ENCODE data around the gene AIFM3. TPM values are rescaled to one million over a fixed set of nuclear protein-coding genes. Genes with fewer than 3 reads are reported as not detected.

Gene AIFM3
- total RNA-seq, 1 donor from 2014 or later: 1.8 TPM

GRCh38 chr22:21026783-21027692 is 60.0 kb downstream of the AIFM3 start:
- Mint-ChIP-seq H3K36me3 (ENCODE audit: insufficient read depth) (no peaks in the 10 kb centered on the region), H3K27ac (no peak overlapping the region), H3K4me3 (ENCODE audit: low read depth) (no peak overlapping the region), H3K4me1 (ENCODE audit: low read depth) (no peaks in the 10 kb centered on the region), H3K9me3 (ENCODE audit: low read depth) (no peaks in the 10 kb centered on the region), H3K27me3 (peaks cover 19% of the 10 kb centered on the region)
- no peak for TF ChIP-seq CTCF (IDR thresholded peaks at IDR 0.05; ENCODE audit: unreplicated experiment)
- DNase-seq (ENCODE audit: low spot score, unreplicated experiment): no peak

- Mint-ChIP-seq H3K36me3 (ENCODE audit: insufficient read depth) (no peaks in the 10 kb centered on the region), H3K9me3 (ENCODE audit: low read depth) (no peaks in the 10 kb centered on the region), H3K4me1 (ENCODE audit: low read depth) (no peaks in the 10 kb centered on the region), H3K27me3 (peaks cover 19% of the 10 kb centered on the region), H3K27ac (no peak overlapping the region), H3K4me3 (ENCODE audit: low read depth) (no peak overlapping the region)
- TF ChIP-seq CTCF (IDR thresholded peaks at IDR 0.05; ENCODE audit: unreplicated experiment): no peak
- no peak for DNase-seq (ENCODE audit: low spot score, unreplicated experiment)
Observed at GRCh38 chr22:21028277-21029251, 61.5 kb downstream of the AIFM3 start.

GRCh38 chr22:21029486-21030025 is 62.5 kb downstream of the AIFM3 start:
- Mint-ChIP-seq H3K9me3 (ENCODE audit: low read depth) (no peaks in the 10 kb centered on the region), H3K4me1 (ENCODE audit: low read depth) (no peaks in the 10 kb centered on the region), H3K27ac (no peak overlapping the region), H3K4me3 (ENCODE audit: low read depth) (peak overlapping the region; percentile 18), H3K27me3 (peaks cover 26% of the 10 kb centered on the region), H3K36me3 (ENCODE audit: insufficient read depth) (no peaks in the 10 kb centered on the region)
- DNase-seq (ENCODE audit: low spot score, unreplicated experiment): no peak
- TF ChIP-seq CTCF (IDR thresholded peaks at IDR 0.05; ENCODE audit: unreplicated experiment): no peak

- H3K4me1 Mint-ChIP-seq (ENCODE audit: low read depth): no peaks in the 10 kb centered on the region
- no peak for DNase-seq (ENCODE audit: low spot score, unreplicated experiment)
- no peaks in the 10 kb centered on the region for H3K36me3 Mint-ChIP-seq (ENCODE audit: insufficient read depth)
- H3K9me3 Mint-ChIP-seq (ENCODE audit: low read depth): no peaks in the 10 kb centered on the region
- no peak for TF ChIP-seq CTCF (IDR thresholded peaks at IDR 0.05; ENCODE audit: unreplicated experiment)
- H3K27me3 Mint-ChIP-seq: peaks cover 28% of the 10 kb centered on the region
- H3K27ac Mint-ChIP-seq: no peak overlapping the region
- no peak overlapping the region for H3K4me3 Mint-ChIP-seq (ENCODE audit: low read depth)
Observed at GRCh38 chr22:21030032-21030431, 63.0 kb downstream of the AIFM3 start.

Other genes starting within 250 kb of the AIFM3 start
- gene SERPIND1, start 193.1 kb upstream of the AIFM3 start, total RNA-seq: 0.40 and 0.74 TPM in 2 replicates
- 125 and 140 TPM in 2 replicates for gene PI4KA, start 108.4 kb upstream of the AIFM3 start, total RNA-seq
- 20.4 and 20.6 TPM in 2 replicates for gene SNAP29, start 108.2 kb upstream of the AIFM3 start, total RNA-seq
- gene CRKL, start 49.8 kb upstream of the AIFM3 start, total RNA-seq: 81.4 and 86.3 TPM in 2 replicates
- 91.6 and 93.8 TPM in 2 replicates for gene LZTR1, start 15.0 kb downstream of the AIFM3 start, total RNA-seq
- 17.6 and 20.2 TPM in 2 replicates for gene THAP7, start 34.9 kb downstream of the AIFM3 start, total RNA-seq
- gene P2RX6, start 47.9 kb downstream of the AIFM3 start, total RNA-seq: 0.36 and 0.57 TPM in 2 replicates
- gene SLC7A4, start 65.3 kb downstream of the AIFM3 start, total RNA-seq: 1.1 and 1.3 TPM in 2 replicates
- 0.40 and 0.72 TPM in 2 replicates for gene LRRC74B, start 78.7 kb downstream of the AIFM3 start, total RNA-seq